ENCODE data around the gene UBE2E2. TPM values are rescaled to one million over a fixed set of nuclear protein-coding genes. Genes with fewer than 3 reads are reported as not detected.

The UBE2E2 gene
- total RNA-seq, 4 donors from 2014 or later: 7.9 to 44.7 (median 26.6) TPM

DNA sequence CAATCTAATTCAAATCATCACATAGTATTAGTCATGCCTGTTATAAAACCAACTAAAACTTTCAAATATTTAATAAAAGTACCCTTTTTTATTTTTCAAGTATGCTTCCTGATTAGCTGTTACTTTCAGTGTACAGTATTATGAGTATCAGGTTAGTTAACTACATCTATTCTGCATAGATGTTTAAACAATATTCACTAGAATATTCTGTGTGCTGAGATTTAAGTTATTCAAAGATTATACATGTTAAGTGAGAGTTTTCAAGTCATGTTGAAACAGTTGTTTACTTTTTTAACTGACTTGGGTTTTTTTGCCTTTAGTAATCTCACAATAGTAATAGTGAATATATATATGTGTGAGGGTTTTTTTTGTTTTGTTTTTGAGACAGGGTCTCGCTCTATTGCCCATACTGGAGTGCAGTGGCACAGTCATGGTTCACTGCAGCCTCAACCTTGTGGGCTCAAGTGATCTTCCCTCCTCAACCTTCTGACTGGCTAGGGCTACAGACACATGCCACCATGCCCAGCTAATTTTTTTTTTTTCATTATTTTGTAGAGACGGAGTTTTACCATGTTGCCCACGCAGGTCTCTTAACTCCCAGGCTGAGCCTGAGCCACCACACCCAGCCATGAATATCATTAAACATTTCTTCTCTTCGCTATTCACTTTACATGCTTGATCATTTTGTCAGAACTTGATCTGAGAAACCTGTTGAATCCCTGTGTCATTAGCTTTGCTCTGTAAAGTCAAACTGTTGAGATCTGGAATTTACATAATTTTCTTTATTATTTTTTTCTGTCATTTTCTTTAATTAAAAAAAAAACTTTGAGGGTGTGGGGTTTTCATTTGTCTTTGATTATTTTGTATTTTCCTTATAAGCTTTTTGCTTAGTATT, 316.4 kb downstream of the UBE2E2 start:
- TF ChIP-seq POLR2A (IDR thresholded peaks at IDR 0.05): no peak
- TF ChIP-seq CTCF (IDR thresholded peaks at IDR 0.05 in 4 of 5, conservative IDR thresholded peaks at IDR 0.05 in 1 of 5): no peak
- Histone ChIP-seq H3K27me3 (no peaks in the 10 kb centered on the region), H3K4me1 (peaks cover 0 to 6% of the 10 kb centered on the region in 2 donors), H3K36me3 (no peaks in the 10 kb centered on the region), H3K4me3 (no peak overlapping the region), H3K27ac (no peak overlapping the region), H3K9me3 (no peaks in the 10 kb centered on the region)
- in situ Hi-C loops (cut with MboI; ENCODE audit: low sequenced_read_pairs in 4 of 4) (no loop called here), intact Hi-C loops (cut with DNase I; ENCODE audit: low total_unique reads) (no loop called here)
- ATAC-seq: no peak
- no peak for DNase-seq

DNA sequence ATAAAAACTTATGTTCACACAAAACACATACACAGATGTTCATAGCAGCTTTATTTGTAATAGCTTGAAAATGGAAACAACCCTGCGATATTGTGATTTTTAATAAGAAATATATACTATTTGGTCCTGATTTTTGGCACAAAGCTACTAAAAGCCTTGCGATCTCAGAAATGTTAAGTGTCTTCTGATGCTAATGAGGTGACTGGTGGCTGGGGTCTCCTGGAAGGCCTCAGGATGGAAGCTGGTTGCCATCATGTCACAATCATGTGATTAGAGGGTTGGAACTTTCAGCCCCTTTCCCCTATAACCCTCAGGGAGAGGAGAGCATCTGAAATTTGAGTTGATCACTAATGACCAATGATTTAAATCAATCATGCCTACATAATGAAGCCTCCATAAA, 324.2 kb downstream of the UBE2E2 start:
- in situ Hi-C loops (cut with MboI; ENCODE audit: low sequenced_read_pairs in 4 of 4): no loop called here
- H3K27ac ChIP-seq: no peak overlapping the region
- no peak for ATAC-seq
- DNase-seq: no peak
- intact Hi-C loops (cut with DNase I; ENCODE audit: low total_unique reads): no loop called here
- H3K4me1 ChIP-seq: no peaks in the 10 kb centered on the region
- H3K9me3 ChIP-seq: no peaks in the 10 kb centered on the region
- no peak for TF ChIP-seq CTCF (IDR thresholded peaks at IDR 0.05 in 4 of 5, conservative IDR thresholded peaks at IDR 0.05 in 1 of 5)
- TF ChIP-seq POLR2A (IDR thresholded peaks at IDR 0.05): no peak
- no peaks in the 10 kb centered on the region for H3K27me3 ChIP-seq
- no peaks in the 10 kb centered on the region for H3K36me3 ChIP-seq
- H3K4me3 ChIP-seq: no peak overlapping the region

GRCh38 chr3:23533596-23533995, 330.5 kb downstream of the UBE2E2 start:
- no peak for DNase-seq
- H3K4me1 ChIP-seq: peaks cover 7 to 10% of the 10 kb centered on the region in 2 donors
- no peak overlapping the region for H3K27ac ChIP-seq
- no peak for ATAC-seq
- TF ChIP-seq CTCF (IDR thresholded peaks at IDR 0.05 in 4 of 5, conservative IDR thresholded peaks at IDR 0.05 in 1 of 5) (no peak), POLR2A (IDR thresholded peaks at IDR 0.05) (no peak)
- intact Hi-C loops (cut with DNase I; ENCODE audit: low total_unique reads) (no loop called here), in situ Hi-C loops (cut with MboI; ENCODE audit: low sequenced_read_pairs in 4 of 4) (no loop called here)
- no peaks in the 10 kb centered on the region for H3K9me3 ChIP-seq
- no peaks in the 10 kb centered on the region for H3K27me3 ChIP-seq
- H3K36me3 ChIP-seq: no peaks in the 10 kb centered on the region
- H3K4me3 ChIP-seq: no peak overlapping the region

DNA sequence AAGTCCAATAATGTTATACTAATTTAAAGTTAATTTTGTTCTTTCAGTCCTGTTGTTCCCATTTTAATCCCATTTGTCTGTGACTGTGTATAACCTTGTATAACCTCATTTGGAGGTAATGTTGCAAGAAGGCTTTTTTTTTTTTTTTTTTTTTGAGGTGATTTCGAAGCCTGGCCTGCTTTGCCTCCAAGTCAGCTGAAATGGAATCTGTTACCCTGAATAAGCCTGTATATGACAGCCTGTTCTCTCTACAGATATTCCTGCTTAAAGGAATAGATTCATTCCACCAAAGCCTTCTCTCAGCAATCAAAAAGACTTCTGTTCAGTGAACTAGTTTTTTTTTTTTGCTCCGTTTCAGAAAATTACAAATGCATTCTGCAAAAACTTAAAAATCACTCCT, 330.9 kb downstream of the UBE2E2 start:
- intact Hi-C loops (cut with DNase I; ENCODE audit: low total_unique reads) (no loop called here), in situ Hi-C loops (cut with MboI; ENCODE audit: low sequenced_read_pairs in 4 of 4) (no loop called here)
- peak in 1 of 2 donors; percentile 53 for ATAC-seq

More for the DNA sequence above, 330.9 kb downstream of the UBE2E2 start:
- no peaks in the 10 kb centered on the region for H3K36me3 ChIP-seq
- H3K4me3 ChIP-seq: no peak overlapping the region
- TF ChIP-seq POLR2A (IDR thresholded peaks at IDR 0.05) (no peak), CTCF (IDR thresholded peaks at IDR 0.05 in 4 of 5, conservative IDR thresholded peaks at IDR 0.05 in 1 of 5) (no peak)
- H3K4me1 ChIP-seq: peaks cover 7 to 10% of the 10 kb centered on the region in 2 donors
- no peak for DNase-seq
- H3K27ac ChIP-seq: no peak overlapping the region
- H3K9me3 ChIP-seq: no peaks in the 10 kb centered on the region
- H3K27me3 ChIP-seq: no peaks in the 10 kb centered on the region

All from gastrocnemius medialis (tissue), 4 donors.